ENCODE measurements around the gene RTP1. TPM values are rescaled to one million over a fixed set of nuclear protein-coding genes. Genes with fewer than 3 reads are reported as not detected.
"Not testable (repeated sequence)": the region's sequence is repeated elsewhere in the genome, so short reads cannot be mapped to it uniquely, and the experiment has no call there.

RTP1 gene
- total RNA-seq, 1 donor from 2014 or later: not detected

DNA sequence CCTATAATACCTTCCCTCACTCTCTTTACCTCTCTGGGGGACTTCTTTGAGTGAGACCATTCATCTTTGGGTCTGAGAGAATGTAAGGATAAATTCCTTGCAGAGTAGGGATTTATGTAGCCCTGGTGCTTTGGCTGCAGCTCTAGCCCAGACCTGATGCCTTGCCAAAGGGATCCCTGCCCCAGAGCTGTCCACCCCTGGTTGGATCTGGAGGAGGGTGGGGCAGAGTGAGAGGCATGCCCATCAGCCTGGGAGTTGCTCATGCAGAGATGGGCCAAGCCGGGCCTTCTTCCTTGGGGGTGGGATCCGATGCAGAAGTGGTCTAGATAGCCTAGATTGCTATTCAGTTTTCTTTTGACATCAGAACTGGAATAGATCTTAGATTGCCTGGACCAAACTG lies 31.5 kb downstream of the RTP1 start:
- H3K9me3 Mint-ChIP-seq: no peaks in the 10 kb centered on the region
- H3K27me3 Mint-ChIP-seq (ENCODE audit: low read depth): peaks cover 13% of the 10 kb centered on the region
- no peaks in the 10 kb centered on the region for H3K4me1 Mint-ChIP-seq
- H3K36me3 Mint-ChIP-seq: no peaks in the 10 kb centered on the region
- H3K4me3 Mint-ChIP-seq: no peak overlapping the region
- no peak overlapping the region for H3K27ac Mint-ChIP-seq
- TF ChIP-seq CTCF (IDR thresholded peaks at IDR 0.05; ENCODE audit: unreplicated experiment): no peak
- DNase-seq (ENCODE audit: low spot score in 2 of 2, unreplicated experiment in 2 of 2): no peak

DNA sequence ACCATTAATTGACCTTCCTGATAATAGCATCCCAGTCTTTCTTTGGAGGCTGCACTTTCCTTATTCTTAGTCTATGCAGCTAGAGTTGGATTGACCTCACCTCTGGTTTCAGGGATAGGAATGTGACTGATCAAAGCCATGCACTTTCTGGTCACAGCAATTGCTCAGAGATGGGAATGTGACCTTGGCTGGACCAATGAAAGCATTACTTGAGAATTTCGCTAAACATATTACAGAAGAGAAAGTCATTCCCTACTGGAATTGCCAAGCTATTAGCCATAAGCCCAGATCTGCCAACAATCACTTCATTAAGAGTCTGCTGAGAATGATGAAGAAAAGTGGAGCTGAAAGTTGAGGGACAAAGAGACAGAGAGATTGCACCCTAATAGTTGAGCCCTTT lies 32.7 kb downstream of the RTP1 start:
- no peak for TF ChIP-seq CTCF (IDR thresholded peaks at IDR 0.05; ENCODE audit: unreplicated experiment)
- no peak for DNase-seq (ENCODE audit: low spot score in 2 of 2, unreplicated experiment in 2 of 2)
- H3K27ac Mint-ChIP-seq: no peak overlapping the region
- no peaks in the 10 kb centered on the region for H3K4me1 Mint-ChIP-seq
- no peaks in the 10 kb centered on the region for H3K36me3 Mint-ChIP-seq
- H3K27me3 Mint-ChIP-seq (ENCODE audit: low read depth): peaks cover 13% of the 10 kb centered on the region
- no peak overlapping the region for H3K4me3 Mint-ChIP-seq
- H3K9me3 Mint-ChIP-seq: no peaks in the 10 kb centered on the region

DNA sequence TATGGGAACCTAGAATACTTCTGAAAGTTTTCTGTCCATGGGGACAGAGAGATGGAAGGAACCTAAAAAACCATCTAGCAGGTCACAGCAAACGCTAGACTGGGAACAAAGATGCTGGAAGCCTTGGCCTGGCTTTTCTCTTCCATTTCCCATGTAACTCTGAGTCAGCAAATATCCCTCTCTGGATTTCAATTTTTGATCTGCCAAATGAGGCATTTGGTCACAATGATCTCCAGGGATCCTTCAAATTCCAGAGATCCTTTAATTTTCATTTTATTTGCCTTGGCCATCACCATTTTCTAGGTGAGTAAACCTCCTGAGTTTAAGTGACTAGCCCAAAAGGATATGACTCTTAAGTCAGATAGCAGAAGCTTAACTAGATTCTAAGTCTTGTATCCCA lies 39.7 kb downstream of the RTP1 start:
- no peak for TF ChIP-seq CTCF (IDR thresholded peaks at IDR 0.05; ENCODE audit: unreplicated experiment)
- no peaks in the 10 kb centered on the region for H3K27me3 Mint-ChIP-seq (ENCODE audit: low read depth)
- no peak overlapping the region for H3K27ac Mint-ChIP-seq
- no peaks in the 10 kb centered on the region for H3K4me1 Mint-ChIP-seq
- H3K4me3 Mint-ChIP-seq: no peak overlapping the region
- DNase-seq (ENCODE audit: low spot score in 2 of 2, unreplicated experiment in 2 of 2): no peak
- H3K36me3 Mint-ChIP-seq: no peaks in the 10 kb centered on the region
- H3K9me3 Mint-ChIP-seq: peaks cover 3% of the 10 kb centered on the region

GRCh38 chr3:187237741-187238140 lies 40.5 kb downstream of the RTP1 start:
- TF ChIP-seq CTCF (IDR thresholded peaks at IDR 0.05; ENCODE audit: unreplicated experiment): no peak
- H3K4me1 Mint-ChIP-seq: no peaks in the 10 kb centered on the region
- H3K27me3 Mint-ChIP-seq (ENCODE audit: low read depth): no peaks in the 10 kb centered on the region
- H3K36me3 Mint-ChIP-seq: no peaks in the 10 kb centered on the region
- DNase-seq (ENCODE audit: low spot score in 2 of 2, unreplicated experiment in 2 of 2): no peak
- no peak overlapping the region for H3K27ac Mint-ChIP-seq
- H3K4me3 Mint-ChIP-seq: no peak overlapping the region
- peaks cover 3% of the 10 kb centered on the region for H3K9me3 Mint-ChIP-seq

DNA sequence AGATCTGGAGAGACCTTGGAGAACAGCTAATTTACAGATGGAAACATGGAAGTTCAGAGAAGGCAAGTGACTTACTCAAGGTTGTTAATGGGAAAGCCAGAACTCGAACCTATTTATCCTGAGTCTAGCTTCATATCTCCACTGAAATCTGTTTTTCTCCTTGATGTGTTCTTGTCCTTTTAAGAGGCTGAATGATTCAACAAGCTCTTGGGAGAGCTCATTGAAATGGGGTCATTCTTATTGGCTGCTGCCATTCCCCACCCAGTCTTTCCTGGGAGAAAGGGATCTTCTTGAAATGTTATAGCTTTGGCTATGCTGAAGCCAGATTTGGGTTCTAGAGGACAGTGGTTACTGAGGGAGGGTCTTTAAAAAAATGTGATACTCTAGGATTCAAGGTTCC lies 41.0 kb downstream of the RTP1 start:
- no peak for TF ChIP-seq CTCF (IDR thresholded peaks at IDR 0.05; ENCODE audit: unreplicated experiment)
- H3K4me1 Mint-ChIP-seq: no peaks in the 10 kb centered on the region
- H3K9me3 Mint-ChIP-seq: peaks cover 3% of the 10 kb centered on the region
- H3K27ac Mint-ChIP-seq: no peak overlapping the region
- no peak for DNase-seq (ENCODE audit: low spot score in 2 of 2, unreplicated experiment in 2 of 2)
- H3K27me3 Mint-ChIP-seq (ENCODE audit: low read depth): no peaks in the 10 kb centered on the region
- no peak overlapping the region for H3K4me3 Mint-ChIP-seq
- H3K36me3 Mint-ChIP-seq: no peaks in the 10 kb centered on the region

DNA sequence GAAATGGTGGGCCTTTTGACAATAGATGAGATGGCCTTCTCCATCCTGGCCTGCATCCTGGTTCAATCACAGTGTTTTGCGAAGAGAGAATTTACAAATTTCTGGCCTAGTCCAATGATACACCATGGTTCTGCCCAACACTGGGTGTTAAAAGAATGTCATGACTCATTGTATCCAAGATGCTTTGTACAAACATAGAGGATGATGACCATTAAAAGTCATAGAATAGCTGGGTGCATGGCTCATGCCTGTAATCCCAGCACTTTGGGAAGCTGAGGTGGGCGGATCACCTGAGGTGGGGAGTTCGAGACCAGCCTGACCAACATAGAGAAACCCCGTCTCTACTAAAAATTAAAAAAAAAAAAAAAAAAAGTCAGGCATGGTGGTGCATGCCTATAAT lies 41.5 kb downstream of the RTP1 start:
- DNase-seq (ENCODE audit: low spot score in 2 of 2, unreplicated experiment in 2 of 2); H3K4me1 Mint-ChIP-seq; H3K36me3 Mint-ChIP-seq; H3K4me3 Mint-ChIP-seq; H3K27me3 Mint-ChIP-seq (ENCODE audit: low read depth); H3K27ac Mint-ChIP-seq; H3K9me3 Mint-ChIP-seq: not testable (repeated sequence)

All from mesothelial cell of epicardium (in vitro differentiated cells).